Liver (tissue), 3 donors: ENCODE results near the gene MYO9B.

Experiments used
- GABPA ChIP-seq, 2 donors: IDR thresholded peaks in 1 of 2; conservative IDR thresholded peaks in 1 of 2; 2 replicates each; pipeline ENCODE4 v1.6.1; 2016; ENCODE audit warnings: antibody characterized with exemption in 2 of 2, mild to moderate bottlenecking in 1 of 2, moderate library complexity in 1 of 2
- TF ChIP-seq, protein P1 (sequence below): fragments of 150-350 bp; IDR thresholded peaks from 2 replicates; pipeline ENCODE4 v1.5.1; 2017; ENCODE audit warnings: improper control_type of control experiment, low read depth, low read length; ENCODE audit not compliant: missing input control
- donor health status: healthy.
- donor health status: healthy.

DNA sequence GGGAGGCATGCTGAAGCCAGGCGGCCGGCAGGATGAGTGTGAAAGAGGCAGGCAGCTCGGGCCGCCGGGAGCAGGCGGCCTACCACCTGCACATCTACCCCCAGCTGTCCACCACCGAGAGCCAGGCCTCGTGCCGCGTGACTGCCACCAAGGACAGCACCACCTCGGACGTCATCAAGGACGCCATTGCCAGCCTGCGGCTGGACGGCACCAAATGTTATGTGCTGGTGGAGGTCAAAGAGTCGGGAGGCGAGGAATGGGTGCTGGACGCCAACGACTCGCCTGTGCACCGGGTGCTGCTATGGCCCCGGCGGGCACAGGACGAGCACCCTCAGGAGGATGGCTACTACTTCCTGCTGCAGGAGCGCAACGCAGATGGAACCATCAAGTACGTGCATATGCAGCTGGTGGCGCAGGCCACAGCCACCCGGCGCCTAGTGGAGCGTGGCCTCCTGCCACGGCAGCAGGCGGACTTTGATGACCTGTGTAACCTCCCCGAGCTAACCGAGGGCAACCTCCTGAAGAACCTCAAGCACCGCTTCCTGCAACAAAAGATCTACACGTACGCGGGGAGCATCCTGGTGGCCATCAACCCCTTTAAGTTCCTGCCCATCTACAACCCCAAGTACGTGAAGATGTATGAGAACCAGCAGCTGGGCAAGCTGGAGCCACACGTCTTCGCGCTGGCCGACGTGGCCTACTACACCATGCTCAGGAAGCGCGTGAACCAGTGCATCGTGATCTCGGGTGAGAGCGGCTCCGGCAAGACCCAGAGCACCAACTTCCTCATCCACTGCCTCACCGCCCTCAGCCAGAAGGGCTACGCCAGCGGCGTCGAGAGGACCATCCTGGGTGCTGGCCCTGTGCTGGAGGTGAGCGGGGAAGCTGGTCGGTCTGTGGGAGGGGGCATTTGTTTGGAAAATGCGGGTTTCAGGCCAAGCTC lies 26.4 kb downstream of the MYO9B start:
- TF ChIP-seq, protein P1, sequence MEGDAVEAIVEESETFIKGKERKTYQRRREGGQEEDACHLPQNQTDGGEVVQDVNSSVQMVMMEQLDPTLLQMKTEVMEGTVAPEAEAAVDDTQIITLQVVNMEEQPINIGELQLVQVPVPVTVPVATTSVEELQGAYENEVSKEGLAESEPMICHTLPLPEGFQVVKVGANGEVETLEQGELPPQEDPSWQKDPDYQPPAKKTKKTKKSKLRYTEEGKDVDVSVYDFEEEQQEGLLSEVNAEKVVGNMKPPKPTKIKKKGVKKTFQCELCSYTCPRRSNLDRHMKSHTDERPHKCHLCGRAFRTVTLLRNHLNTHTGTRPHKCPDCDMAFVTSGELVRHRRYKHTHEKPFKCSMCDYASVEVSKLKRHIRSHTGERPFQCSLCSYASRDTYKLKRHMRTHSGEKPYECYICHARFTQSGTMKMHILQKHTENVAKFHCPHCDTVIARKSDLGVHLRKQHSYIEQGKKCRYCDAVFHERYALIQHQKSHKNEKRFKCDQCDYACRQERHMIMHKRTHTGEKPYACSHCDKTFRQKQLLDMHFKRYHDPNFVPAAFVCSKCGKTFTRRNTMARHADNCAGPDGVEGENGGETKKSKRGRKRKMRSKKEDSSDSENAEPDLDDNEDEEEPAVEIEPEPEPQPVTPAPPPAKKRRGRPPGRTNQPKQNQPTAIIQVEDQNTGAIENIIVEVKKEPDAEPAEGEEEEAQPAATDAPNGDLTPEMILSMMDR = no peak
- no peak for TF ChIP-seq GABPA (IDR thresholded peaks at IDR 0.05 in 1 of 2, conservative IDR thresholded peaks at IDR 0.05 in 1 of 2)
